22Rv1 (cell line): ENCODE results near the gene ZNF500.

Source experiments
- ZFX ChIP-seq: fragments of 450-650 bp; IDR thresholded peaks from 2 replicates; pipeline ENCODE4 v1.6.1; 2017; ENCODE audit warnings: antibody characterized with exemption, borderline replicate concordance
- TF ChIP-seq, protein P1 (sequence below): fragments of 450-650 bp; IDR thresholded peaks from 2 replicates; pipeline ENCODE4 v1.5.1; 2017; ENCODE audit warnings: mild to moderate bottlenecking

- TF ChIP-seq, protein P1, sequence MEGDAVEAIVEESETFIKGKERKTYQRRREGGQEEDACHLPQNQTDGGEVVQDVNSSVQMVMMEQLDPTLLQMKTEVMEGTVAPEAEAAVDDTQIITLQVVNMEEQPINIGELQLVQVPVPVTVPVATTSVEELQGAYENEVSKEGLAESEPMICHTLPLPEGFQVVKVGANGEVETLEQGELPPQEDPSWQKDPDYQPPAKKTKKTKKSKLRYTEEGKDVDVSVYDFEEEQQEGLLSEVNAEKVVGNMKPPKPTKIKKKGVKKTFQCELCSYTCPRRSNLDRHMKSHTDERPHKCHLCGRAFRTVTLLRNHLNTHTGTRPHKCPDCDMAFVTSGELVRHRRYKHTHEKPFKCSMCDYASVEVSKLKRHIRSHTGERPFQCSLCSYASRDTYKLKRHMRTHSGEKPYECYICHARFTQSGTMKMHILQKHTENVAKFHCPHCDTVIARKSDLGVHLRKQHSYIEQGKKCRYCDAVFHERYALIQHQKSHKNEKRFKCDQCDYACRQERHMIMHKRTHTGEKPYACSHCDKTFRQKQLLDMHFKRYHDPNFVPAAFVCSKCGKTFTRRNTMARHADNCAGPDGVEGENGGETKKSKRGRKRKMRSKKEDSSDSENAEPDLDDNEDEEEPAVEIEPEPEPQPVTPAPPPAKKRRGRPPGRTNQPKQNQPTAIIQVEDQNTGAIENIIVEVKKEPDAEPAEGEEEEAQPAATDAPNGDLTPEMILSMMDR, result no peak
- TF ChIP-seq ZFX, result no peak
Measured at GRCh38 chr16:4745274-4745569, 21.7 kb downstream of the ZNF500 start.
